ENCODE data around the gene RNF152.
A peak's percentile ranks its signal among the peaks of the same experiment; 100 is the strongest.

The RNF152 gene, protein sequence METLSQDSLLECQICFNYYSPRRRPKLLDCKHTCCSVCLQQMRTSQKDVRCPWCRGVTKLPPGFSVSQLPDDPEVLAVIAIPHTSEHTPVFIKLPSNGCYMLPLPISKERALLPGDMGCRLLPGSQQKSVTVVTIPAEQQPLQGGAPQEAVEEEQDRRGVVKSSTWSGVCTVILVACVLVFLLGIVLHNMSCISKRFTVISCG

DNA sequence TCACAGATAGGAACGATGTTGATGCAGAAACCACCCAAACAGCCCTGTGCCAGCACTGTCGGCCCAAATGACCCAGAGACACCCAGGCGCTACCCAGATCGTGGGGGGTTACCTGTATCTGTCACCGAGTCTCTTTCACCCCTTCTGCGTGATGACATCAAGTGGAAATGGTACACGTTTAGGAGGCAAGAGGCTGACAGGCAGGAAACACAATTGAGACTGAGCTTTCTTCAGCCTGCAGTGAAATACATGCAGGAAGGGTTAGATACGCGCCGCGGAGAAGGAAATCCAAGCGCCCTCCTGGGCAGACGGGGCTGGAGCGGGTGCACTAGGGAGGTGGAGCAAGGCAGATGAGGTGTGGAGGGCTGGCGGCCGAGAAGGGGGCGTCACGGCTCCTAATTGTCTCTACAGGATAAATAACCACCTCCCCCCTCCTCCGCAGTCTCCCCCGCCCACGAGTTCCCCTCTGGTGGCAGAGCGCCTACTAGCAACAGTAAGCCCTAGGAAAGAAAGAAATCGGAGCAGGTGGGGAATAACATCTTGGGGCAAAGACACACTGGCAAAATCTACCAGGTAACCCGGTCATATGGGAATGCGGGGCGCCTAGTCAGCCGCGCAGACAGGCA is at the start of gene RNF152:
TSS of gene RNF152 (minus strand) at position 325 of the 626 bp plus-strand sequence. CDS start 76,544 bp downstream, outside the sequence.
- no peak for DNase-seq (ENCODE audit: low read depth)
- peak within 1 kb of the TSS; percentile 82 for H3K4me3 ChIP-seq (ENCODE audit: control insufficient read depth, low read depth, low read length)
- TF ChIP-seq, protein P1, sequence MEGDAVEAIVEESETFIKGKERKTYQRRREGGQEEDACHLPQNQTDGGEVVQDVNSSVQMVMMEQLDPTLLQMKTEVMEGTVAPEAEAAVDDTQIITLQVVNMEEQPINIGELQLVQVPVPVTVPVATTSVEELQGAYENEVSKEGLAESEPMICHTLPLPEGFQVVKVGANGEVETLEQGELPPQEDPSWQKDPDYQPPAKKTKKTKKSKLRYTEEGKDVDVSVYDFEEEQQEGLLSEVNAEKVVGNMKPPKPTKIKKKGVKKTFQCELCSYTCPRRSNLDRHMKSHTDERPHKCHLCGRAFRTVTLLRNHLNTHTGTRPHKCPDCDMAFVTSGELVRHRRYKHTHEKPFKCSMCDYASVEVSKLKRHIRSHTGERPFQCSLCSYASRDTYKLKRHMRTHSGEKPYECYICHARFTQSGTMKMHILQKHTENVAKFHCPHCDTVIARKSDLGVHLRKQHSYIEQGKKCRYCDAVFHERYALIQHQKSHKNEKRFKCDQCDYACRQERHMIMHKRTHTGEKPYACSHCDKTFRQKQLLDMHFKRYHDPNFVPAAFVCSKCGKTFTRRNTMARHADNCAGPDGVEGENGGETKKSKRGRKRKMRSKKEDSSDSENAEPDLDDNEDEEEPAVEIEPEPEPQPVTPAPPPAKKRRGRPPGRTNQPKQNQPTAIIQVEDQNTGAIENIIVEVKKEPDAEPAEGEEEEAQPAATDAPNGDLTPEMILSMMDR (IDR thresholded peaks at IDR 0.05; ENCODE audit: control insufficient read depth, insufficient read depth, low read depth, low read length, missing control alignments): no peak

DNA sequence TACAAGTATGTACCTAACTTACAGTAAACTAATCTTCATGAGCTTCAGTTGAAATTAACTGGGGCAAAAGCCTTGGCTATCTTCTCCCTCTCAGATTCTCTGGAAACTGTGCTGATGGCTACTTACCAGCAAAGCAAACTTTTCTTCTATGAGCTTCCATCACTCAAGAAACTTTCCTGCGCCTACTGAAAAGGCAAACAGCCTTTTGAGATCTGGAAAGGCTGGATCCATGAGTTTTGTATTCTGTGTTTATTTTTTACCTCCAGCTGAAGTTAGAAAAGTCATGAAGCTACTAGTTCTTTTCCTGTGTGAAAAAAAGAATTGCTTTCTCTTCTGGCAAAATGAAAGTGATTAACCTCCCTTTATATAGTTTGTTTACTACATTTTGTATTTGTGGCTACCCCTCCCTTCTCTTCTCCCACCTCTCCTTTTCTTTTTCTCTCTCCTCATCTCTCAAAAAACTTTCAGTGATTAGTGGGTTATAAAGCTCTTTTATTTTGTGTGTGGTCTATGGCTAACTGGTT is 49.2 kb upstream of the RNF152 start:
- DNase-seq (ENCODE audit: low read depth): no peak
- TF ChIP-seq, protein P1 (IDR thresholded peaks at IDR 0.05; ENCODE audit: control insufficient read depth, insufficient read depth, low read depth, low read length, missing control alignments): no peak
- no peak overlapping the region for H3K4me3 ChIP-seq (ENCODE audit: control insufficient read depth, low read depth, low read length)

DNA sequence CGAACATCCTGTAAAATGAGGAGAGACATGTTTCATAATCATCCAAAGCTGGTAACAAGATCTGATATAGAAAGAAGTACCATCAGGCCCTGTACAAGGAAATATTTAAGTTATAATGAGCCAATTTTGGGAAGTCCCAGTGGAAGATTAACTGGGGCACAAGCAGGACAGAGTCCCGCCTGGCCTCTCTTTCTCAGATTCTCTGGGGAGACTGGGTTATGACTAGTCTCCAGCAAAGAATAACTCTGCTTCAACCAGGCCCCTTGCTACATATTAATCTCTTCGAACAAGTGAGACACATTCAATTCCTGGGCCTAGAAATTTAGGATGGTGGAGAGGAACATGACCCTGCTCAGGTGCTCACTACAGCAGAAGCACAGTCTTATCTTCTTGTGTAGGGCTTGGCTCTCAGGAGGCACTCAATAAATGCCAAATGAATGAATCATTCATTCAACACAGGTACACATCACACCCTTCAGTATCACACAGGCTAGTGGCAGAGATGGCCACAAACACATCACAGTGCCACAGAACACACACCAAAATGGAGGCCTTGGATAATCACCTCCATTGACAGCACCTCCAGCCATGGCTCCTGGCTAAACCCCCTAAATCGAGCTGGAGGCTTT is 46.4 kb upstream of the RNF152 start:
- H3K4me3 ChIP-seq (ENCODE audit: control insufficient read depth, low read depth, low read length): no peak overlapping the region
- TF ChIP-seq, protein P1 (IDR thresholded peaks at IDR 0.05; ENCODE audit: control insufficient read depth, insufficient read depth, low read depth, low read length, missing control alignments): no peak
- no peak for DNase-seq (ENCODE audit: low read depth)

DNA sequence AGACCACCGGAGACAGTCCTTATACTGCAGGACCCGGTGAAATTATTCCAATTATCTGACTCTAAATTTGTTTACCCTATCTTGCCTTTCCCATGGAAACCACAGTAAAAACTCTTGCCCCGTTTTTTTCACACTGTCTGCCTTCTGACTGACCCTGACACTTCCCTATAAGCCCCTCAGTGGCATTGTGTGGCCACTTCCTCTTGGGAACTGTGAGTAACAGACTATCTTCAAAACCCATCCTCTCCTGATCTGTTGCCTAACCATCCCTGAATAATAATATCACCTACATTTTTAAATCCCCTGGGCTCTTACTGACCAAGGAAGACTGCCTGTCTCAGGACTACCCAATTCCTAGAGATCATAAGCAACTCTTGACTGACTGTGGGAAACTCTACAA is 42.6 kb upstream of the RNF152 start:
- TF ChIP-seq, protein P1 (IDR thresholded peaks at IDR 0.05; ENCODE audit: control insufficient read depth, insufficient read depth, low read depth, low read length, missing control alignments): no peak
- no peak for DNase-seq (ENCODE audit: low read depth)
- no peak overlapping the region for H3K4me3 ChIP-seq (ENCODE audit: control insufficient read depth, low read depth, low read length)

DNA sequence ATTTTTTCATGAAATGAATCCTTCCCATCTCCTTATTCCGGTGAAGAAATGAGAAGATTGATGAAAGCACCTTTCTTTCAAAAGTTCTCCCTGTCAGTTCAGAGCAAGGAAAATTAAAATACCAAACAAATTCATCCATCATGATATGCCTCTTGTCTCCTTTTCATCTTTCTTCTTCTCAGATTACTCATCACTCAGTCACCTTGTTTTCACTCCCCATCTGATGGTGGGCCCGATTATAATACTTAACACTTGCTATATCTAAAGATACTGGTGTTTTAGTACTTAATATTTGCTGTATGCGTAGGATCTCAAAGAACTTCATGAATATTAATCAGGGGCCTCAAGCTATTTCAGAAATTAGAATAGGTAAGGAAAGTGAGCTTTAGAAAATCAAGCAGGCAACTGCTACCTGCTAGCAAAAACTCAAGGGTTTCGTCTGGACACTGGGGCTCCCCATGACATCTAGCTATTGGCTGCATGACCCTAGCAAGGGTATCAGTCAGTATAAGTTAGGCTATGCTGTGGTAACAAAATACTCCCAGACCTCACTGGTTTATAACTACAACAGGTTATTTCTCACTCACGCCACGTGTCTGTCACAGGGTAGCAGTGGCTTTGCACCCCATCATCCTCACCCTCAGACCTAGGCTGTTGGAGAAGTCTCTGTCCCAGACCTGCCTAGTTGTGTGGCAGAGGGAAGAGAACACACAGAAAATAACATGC is 39.0 kb upstream of the RNF152 start:
- DNase-seq (ENCODE audit: low read depth): no peak
- no peak overlapping the region for H3K4me3 ChIP-seq (ENCODE audit: control insufficient read depth, low read depth, low read length)
- TF ChIP-seq, protein P1 (IDR thresholded peaks at IDR 0.05; ENCODE audit: control insufficient read depth, insufficient read depth, low read depth, low read length, missing control alignments): no peak

DNA sequence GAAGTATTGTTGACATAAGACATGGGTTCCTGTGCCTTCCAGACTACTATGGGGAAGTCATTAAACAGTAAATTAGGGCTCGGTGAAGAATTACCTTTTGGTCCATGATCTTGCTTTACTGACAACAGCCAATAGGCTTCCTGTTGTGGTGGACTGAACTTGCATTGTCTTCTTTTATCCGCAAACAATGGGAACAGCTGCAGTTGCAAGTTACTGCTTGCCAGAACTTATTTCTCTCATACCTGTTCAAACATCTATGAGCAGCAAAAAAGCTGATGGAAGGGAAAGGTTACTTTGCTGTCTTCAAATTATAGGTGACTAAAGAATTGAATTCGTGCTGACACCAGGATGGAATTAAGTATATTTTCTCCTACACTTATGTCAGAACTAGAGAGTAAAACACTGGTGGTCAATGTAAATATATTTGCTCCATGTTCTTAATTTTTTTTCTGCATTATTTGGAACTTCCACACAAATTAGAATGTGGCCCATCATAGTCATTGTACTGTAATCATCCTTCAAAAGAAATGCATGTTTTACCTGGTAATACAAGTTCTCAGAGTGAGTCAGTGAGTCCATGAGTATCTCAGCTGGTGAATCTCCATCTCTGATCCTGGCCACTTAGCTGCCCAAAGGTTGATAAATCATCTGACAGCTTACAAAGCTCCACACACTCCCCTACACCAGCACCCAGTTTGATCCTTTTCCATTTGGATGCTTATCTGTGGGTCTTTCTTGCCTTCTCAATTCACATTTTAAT is 37.3 kb upstream of the RNF152 start:
- H3K4me3 ChIP-seq (ENCODE audit: control insufficient read depth, low read depth, low read length): no peak overlapping the region
- no peak for DNase-seq (ENCODE audit: low read depth)
- TF ChIP-seq, protein P1 (IDR thresholded peaks at IDR 0.05; ENCODE audit: control insufficient read depth, insufficient read depth, low read depth, low read length, missing control alignments): no peak

Data from AG09309 (cell line).